ENCODE measurements around the gene CCNT1.

GRCh38 chr12:48716493-48717251 lies at the start of gene CCNT1:
- no peak for TF ChIP-seq EZH2phosphoT487 (IDR thresholded peaks at IDR 0.05; ENCODE audit: insufficient read depth, low read depth)
- no peak for TF ChIP-seq EZH2 (IDR thresholded peaks at IDR 0.05; ENCODE audit: insufficient read depth, poor library complexity, severe bottlenecking)
